Vagina (tissue), 2 donors: Measurements from ENCODE around the gene SCARB1.

ENCODE experiments used
- POLR2A ChIP-seq, 2 donors: fragments of 450-650 bp; IDR thresholded peaks; one replicate each; pipeline ENCODE4 v1.6.1; 2017; ENCODE audit warnings: antibody characterized with exemption in 2 of 2, mild to moderate bottlenecking in 2 of 2, moderate library complexity in 2 of 2
- POLR2AphosphoS5 ChIP-seq, 2 donors: sonication (generic); formaldehyde crosslinking; IDR thresholded peaks; one replicate each; pipeline ENCODE4 v1.9.0; 2017; ENCODE audit warnings: antibody characterized with exemption in 2 of 2, mild to moderate bottlenecking in 2 of 2, low read depth in 1 of 2; ENCODE audit not compliant: insufficient read depth in 1 of 2
- TF ChIP-seq, protein P1 (sequence below), 3 experiments: fragments of 450-650 bp in 2 of 3; fragments of 200-600 bp in 1 of 3; sonication (generic) in 1 of 3; IDR thresholded peaks; one replicate each; pipeline ENCODE4 v1.5.1; 2017 to 2019; ENCODE audit warnings: antibody characterized with exemption in 3 of 3, mild to moderate bottlenecking in 2 of 3, moderate library complexity in 2 of 3

DNA sequence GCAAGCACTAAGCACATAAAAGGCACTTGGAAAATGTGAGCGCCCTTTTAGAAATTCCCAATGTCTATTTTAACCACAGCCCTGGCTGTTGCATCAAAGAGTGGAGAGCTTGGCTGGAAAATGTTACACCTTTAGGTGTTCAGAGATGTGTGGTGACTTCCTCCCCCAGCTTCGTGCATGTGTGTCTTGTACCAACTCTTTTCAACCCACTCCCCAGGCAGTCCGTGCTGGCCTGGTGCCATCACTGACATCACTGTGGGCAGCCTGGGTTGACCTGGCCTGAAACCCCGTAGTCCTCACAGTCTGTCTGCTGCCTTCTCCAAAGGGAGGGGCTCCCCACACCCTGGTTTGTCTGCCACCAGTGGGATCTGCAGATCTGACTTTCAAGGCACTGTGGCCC, 101.8 kb downstream of the SCARB1 start:
- TF ChIP-seq, protein P1, sequence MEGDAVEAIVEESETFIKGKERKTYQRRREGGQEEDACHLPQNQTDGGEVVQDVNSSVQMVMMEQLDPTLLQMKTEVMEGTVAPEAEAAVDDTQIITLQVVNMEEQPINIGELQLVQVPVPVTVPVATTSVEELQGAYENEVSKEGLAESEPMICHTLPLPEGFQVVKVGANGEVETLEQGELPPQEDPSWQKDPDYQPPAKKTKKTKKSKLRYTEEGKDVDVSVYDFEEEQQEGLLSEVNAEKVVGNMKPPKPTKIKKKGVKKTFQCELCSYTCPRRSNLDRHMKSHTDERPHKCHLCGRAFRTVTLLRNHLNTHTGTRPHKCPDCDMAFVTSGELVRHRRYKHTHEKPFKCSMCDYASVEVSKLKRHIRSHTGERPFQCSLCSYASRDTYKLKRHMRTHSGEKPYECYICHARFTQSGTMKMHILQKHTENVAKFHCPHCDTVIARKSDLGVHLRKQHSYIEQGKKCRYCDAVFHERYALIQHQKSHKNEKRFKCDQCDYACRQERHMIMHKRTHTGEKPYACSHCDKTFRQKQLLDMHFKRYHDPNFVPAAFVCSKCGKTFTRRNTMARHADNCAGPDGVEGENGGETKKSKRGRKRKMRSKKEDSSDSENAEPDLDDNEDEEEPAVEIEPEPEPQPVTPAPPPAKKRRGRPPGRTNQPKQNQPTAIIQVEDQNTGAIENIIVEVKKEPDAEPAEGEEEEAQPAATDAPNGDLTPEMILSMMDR (IDR thresholded peaks at IDR 0.05) = no peak
- TF ChIP-seq POLR2AphosphoS5 (IDR thresholded peaks at IDR 0.05; ENCODE audit: insufficient read depth in 1 of 2, low read depth in 1 of 2) (no peak), POLR2A (IDR thresholded peaks at IDR 0.05) (no peak)
